Measurements from ENCODE around the gene KLHL26. TPM values are rescaled to one million over a fixed set of nuclear protein-coding genes. Genes with fewer than 3 reads are reported as not detected.

Gene KLHL26
- total RNA-seq, 2 experiments from 2014 or later = 13.7 to 19.0 TPM

DNA sequence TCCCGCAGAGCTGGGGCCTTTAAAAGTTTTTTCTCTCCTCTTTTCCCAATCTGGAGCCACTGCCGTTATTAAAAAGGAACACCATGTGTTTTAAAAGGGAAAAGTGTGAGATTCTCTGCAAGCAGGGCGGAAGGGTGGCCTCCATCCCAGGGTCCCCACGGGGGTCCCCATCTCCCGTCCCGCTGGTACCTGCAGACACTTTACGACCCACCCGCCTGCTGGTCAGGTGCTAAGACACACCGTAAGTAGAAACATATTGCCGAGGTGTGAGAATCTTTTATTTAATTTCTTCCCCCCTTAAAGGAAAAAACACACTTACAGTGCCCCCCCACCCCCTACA lies 32.0 kb upstream of the KLHL26 start:
- H3K4me1 ChIP-seq (ENCODE audit: insufficient read depth, low read length) = peaks cover 32% of the 10 kb centered on the region
- no peak overlapping the region for H3K27ac ChIP-seq (ENCODE audit: low read depth in 1 of 2, low read length in 2 of 2)
- Mint-ChIP-seq H3K27me3 (peaks cover 72% of the 10 kb centered on the region), H3K9me3 (no peaks in the 10 kb centered on the region), H3K4me3 (no peak overlapping the region), H3K4me1 (ENCODE audit: low read depth) (peaks cover 15% of the 10 kb centered on the region), H3K36me3 (ENCODE audit: low read depth) (no peaks in the 10 kb centered on the region), H3K27ac (no peak overlapping the region)
- H3K36me3 ChIP-seq (ENCODE audit: insufficient read depth, low read length) = no peaks in the 10 kb centered on the region
- H3K27me3 ChIP-seq (ENCODE audit: control insufficient read depth in 1 of 2, insufficient read depth in 2 of 2, low read length in 2 of 2) = peaks cover 59 to 64% of the 10 kb centered on the region in 2 experiments
- no peak for DNase-seq
- H3K4me3 ChIP-seq (ENCODE audit: low read length) = no peak overlapping the region
- intact Hi-C loops (cut with DNase I, micrococcal nuclease) = no loop called here
- POLR2A ChIA-PET = interaction anchor here (1.0 kb wide), 1 partner anchor 16 kb away, joined by 3 read pairs; the partner anchor contains the start of gene REX1BD
- TF ChIP-seq, protein P1, sequence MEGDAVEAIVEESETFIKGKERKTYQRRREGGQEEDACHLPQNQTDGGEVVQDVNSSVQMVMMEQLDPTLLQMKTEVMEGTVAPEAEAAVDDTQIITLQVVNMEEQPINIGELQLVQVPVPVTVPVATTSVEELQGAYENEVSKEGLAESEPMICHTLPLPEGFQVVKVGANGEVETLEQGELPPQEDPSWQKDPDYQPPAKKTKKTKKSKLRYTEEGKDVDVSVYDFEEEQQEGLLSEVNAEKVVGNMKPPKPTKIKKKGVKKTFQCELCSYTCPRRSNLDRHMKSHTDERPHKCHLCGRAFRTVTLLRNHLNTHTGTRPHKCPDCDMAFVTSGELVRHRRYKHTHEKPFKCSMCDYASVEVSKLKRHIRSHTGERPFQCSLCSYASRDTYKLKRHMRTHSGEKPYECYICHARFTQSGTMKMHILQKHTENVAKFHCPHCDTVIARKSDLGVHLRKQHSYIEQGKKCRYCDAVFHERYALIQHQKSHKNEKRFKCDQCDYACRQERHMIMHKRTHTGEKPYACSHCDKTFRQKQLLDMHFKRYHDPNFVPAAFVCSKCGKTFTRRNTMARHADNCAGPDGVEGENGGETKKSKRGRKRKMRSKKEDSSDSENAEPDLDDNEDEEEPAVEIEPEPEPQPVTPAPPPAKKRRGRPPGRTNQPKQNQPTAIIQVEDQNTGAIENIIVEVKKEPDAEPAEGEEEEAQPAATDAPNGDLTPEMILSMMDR (IDR thresholded peaks at IDR 0.05) = no peak
- ATAC-seq (ENCODE audit: poor library complexity) = no peak
- CTCF ChIA-PET = no interaction called here
- peaks cover 0 to 29% of the 10 kb centered on the region in 2 experiments for H3K9me3 ChIP-seq (ENCODE audit: control insufficient read depth in 1 of 2, insufficient read depth in 1 of 2, low read length in 2 of 2)

DNA sequence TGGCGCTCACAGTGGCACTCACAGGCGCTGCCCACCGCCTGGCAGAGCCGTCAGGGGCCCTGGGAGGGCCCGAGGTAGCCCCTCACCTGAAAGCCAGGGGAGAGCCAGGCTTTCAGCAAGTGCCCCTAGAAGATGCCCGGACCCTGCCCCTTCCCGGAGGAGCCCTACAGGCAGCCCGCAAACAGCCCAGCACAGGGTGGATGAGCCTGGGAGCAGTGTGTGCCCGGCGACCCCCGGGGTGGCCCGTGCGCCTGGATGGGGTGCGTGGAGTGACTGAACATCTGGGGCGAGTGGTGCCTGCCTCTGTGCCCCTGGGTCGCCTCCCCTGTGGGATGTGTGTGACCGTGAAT lies 31.7 kb upstream of the KLHL26 start:
- ChIA-PET CTCF (no interaction called here), POLR2A (interaction anchor here (1.0 kb wide), 1 partner anchor 16 kb away, joined by 3 read pairs; the partner anchor contains the start of gene REX1BD)
- Histone ChIP-seq H3K27me3 (ENCODE audit: control insufficient read depth in 1 of 2, insufficient read depth in 2 of 2, low read length in 2 of 2) (peaks cover 62 to 66% of the 10 kb centered on the region in 2 experiments), H3K27ac (ENCODE audit: low read depth in 1 of 2, low read length in 2 of 2) (no peak overlapping the region), H3K36me3 (ENCODE audit: insufficient read depth, low read length) (no peaks in the 10 kb centered on the region), H3K4me3 (ENCODE audit: low read length) (no peak overlapping the region), H3K9me3 (ENCODE audit: control insufficient read depth in 1 of 2, insufficient read depth in 1 of 2, low read length in 2 of 2) (peaks cover 0 to 30% of the 10 kb centered on the region in 2 experiments), H3K4me1 (ENCODE audit: insufficient read depth, low read length) (peaks cover 32% of the 10 kb centered on the region)
- DNase-seq = no peak
- Mint-ChIP-seq H3K4me3 (no peak overlapping the region), H3K27ac (no peak overlapping the region), H3K36me3 (ENCODE audit: low read depth) (no peaks in the 10 kb centered on the region), H3K27me3 (peaks cover 72% of the 10 kb centered on the region), H3K9me3 (no peaks in the 10 kb centered on the region), H3K4me1 (ENCODE audit: low read depth) (peaks cover 15% of the 10 kb centered on the region)
- TF ChIP-seq, protein P1 (IDR thresholded peaks at IDR 0.05) = no peak
- ATAC-seq (ENCODE audit: poor library complexity) = no peak
- intact Hi-C loops (cut with DNase I, micrococcal nuclease) = no loop called here

DNA sequence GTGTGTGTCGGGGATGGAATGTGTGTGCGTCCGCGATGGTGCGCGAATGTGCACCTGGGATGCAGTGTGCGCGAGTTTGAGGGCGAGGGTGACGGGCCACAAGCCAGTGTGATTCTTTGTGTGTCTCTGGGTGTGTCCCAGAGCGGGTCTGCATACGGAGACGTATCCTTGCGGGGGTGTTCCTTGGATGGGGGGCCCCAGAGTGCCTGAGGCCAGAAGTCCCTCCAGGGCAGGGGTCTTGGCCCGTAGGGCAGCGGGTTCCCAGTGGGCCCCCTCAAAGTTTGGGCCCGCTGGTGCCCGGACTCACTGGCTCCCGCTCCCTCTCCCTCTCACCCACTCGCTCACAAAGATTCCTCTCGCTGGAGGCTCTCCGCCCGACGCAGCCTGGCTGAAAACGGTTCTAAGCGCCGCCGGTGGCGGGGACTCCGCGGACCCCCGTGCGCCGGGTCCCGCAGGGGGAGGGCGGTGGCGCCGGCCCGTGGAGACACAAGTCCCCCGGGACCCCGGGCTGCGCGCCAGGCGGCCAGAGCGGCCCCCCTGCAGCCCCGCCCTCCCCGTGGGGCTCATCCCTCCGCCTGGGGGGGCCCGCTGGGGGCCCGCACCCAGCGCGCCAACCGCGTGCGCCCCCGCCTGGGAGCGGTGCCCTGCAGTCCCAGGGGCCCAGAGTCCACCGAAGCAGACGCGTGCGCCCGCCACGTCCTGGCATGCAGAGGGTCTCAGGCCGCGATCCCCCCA lies 31.1 kb upstream of the KLHL26 start:
- H3K27ac Mint-ChIP-seq = no peak overlapping the region
- no peak overlapping the region for H3K4me3 Mint-ChIP-seq
- no peak overlapping the region for H3K4me3 ChIP-seq (ENCODE audit: low read length)
- TF ChIP-seq, protein P1 (IDR thresholded peaks at IDR 0.05) = no peak
- no peak for DNase-seq
- no peak for ATAC-seq (ENCODE audit: poor library complexity)
- H3K4me1 ChIP-seq (ENCODE audit: insufficient read depth, low read length) = peaks cover 35% of the 10 kb centered on the region
- no peaks in the 10 kb centered on the region for H3K36me3 ChIP-seq (ENCODE audit: insufficient read depth, low read length)
- CTCF ChIA-PET = no interaction called here
- peaks cover 0 to 35% of the 10 kb centered on the region in 2 experiments for H3K9me3 ChIP-seq (ENCODE audit: control insufficient read depth in 1 of 2, insufficient read depth in 1 of 2, low read length in 2 of 2)
- POLR2A ChIA-PET = interaction anchor here (1.0 kb wide), 1 partner anchor 17 kb away, joined by 3 read pairs; the partner anchor contains the start of gene REX1BD
- peaks cover 73% of the 10 kb centered on the region for H3K27me3 Mint-ChIP-seq
- H3K9me3 Mint-ChIP-seq = no peaks in the 10 kb centered on the region
- peaks cover 15% of the 10 kb centered on the region for H3K4me1 Mint-ChIP-seq (ENCODE audit: low read depth)
- H3K36me3 Mint-ChIP-seq (ENCODE audit: low read depth) = no peaks in the 10 kb centered on the region
- no peak overlapping the region for H3K27ac ChIP-seq (ENCODE audit: low read depth in 1 of 2, low read length in 2 of 2)
- H3K27me3 ChIP-seq (ENCODE audit: control insufficient read depth in 1 of 2, insufficient read depth in 2 of 2, low read length in 2 of 2) = peaks cover 68 to 70% of the 10 kb centered on the region in 2 experiments
- intact Hi-C loops (cut with DNase I, micrococcal nuclease) = no loop called here
